GM19455 (cell line): ENCODE results near the gene RNASE13.
"Not testable (repeated sequence)": the region's sequence is repeated elsewhere in the genome, so short reads cannot be mapped to it uniquely, and the experiment has no call there.

ENCODE experiments used
- ATAC-seq: cut with Tn5 transposase; IDR thresholded peaks from one replicate; pipeline ENCODE4 v1.9.1; 2021; ENCODE audit not compliant: unreplicated experiment

The RNASE13 gene

GRCh38 chr14:21023817-21024584, 10.6 kb downstream of the RNASE13 start:
- no peak for ATAC-seq

GRCh38 chr14:21023174-21023573, 11.4 kb downstream of the RNASE13 start:
- no peak for ATAC-seq

GRCh38 chr14:21022686-21023085, 11.9 kb downstream of the RNASE13 start:
- ATAC-seq = no peak

- no peak for ATAC-seq
These were observed 13.5 kb downstream of the RNASE13 start for GRCh38 chr14:21020977-21021545.

GRCh38 chr14:21019366-21019765, 15.2 kb downstream of the RNASE13 start:
- ATAC-seq = no peak

- no peak for ATAC-seq
These were observed 15.8 kb downstream of the RNASE13 start for GRCh38 chr14:21018781-21019180.

GRCh38 chr14:21018286-21018685, 16.3 kb downstream of the RNASE13 start:
- no peak for ATAC-seq

- no peak for ATAC-seq
These were observed 16.9 kb downstream of the RNASE13 start for GRCh38 chr14:21017528-21018245.

- no peak for ATAC-seq
These were observed 18.0 kb downstream of the RNASE13 start for GRCh38 chr14:21016413-21017190.

- ATAC-seq = no peak
These were observed 19.3 kb downstream of the RNASE13 start for GRCh38 chr14:21015312-21015711.

- ATAC-seq = no peak
These were observed 19.8 kb downstream of the RNASE13 start for GRCh38 chr14:21014761-21015190.

- ATAC-seq = no peak
These were observed 23.5 kb downstream of the RNASE13 start for GRCh38 chr14:21011136-21011535.

- ATAC-seq = not testable (repeated sequence)
These were observed 24.9 kb downstream of the RNASE13 start for GRCh38 chr14:21009721-21010120.

GRCh38 chr14:21003788-21004346, 30.7 kb downstream of the RNASE13 start:
- ATAC-seq = no peak

- no peak for ATAC-seq
These were observed 33.4 kb downstream of the RNASE13 start for GRCh38 chr14:21001218-21001617.

- no peak for ATAC-seq
These were observed 35.0 kb downstream of the RNASE13 start for GRCh38 chr14:20999591-20999990.

GRCh38 chr14:20998674-20999366, 35.8 kb downstream of the RNASE13 start, which contains the start of gene SLC39A2:
SLC39A2 (plus strand) TSS chr14:20999293; CDS start chr14:20999447, 154 bp downstream.
- no peak for ATAC-seq

- no peak for ATAC-seq
These were observed 36.5 kb downstream of the RNASE13 start for GRCh38 chr14:20998139-20998538.

- ATAC-seq = no peak
These were observed 37.0 kb downstream of the RNASE13 start for GRCh38 chr14:20997564-20997963.

GRCh38 chr14:20997115-20997514, 37.5 kb downstream of the RNASE13 start:
- no peak for ATAC-seq
